Endodermal cell (in vitro differentiated cells): Measurements from ENCODE around the gene MTR. TPM values are rescaled to one million over a fixed set of nuclear protein-coding genes. Genes with fewer than 3 reads are reported as not detected.

Experiments
- DNase-seq: peaks from one replicate; pipeline ENCODE4 v3.0.0-alpha.2; 2017
- H3K27ac ChIP-seq: 2 replicates; pipeline ENCODE4 v1.5.1; 2013; ENCODE audit warnings: mild to moderate bottlenecking, low read depth, low read length, moderate library complexity
- H3K27me3 ChIP-seq: 2 replicates; pipeline ENCODE4 v1.6.1; 2013; ENCODE audit warnings: mild to moderate bottlenecking, low read length, moderate library complexity; ENCODE audit not compliant: insufficient read depth, control insufficient read depth, poor library complexity, severe bottlenecking
- H3K36me3 ChIP-seq: 2 replicates; pipeline ENCODE4 v1.7.0; 2013; ENCODE audit warnings: mild to moderate bottlenecking, low read length, moderate library complexity; ENCODE audit not compliant: control insufficient read depth, insufficient read depth
- H3K4me1 ChIP-seq: one replicate; pipeline ENCODE4 v1.7.0; 2013; ENCODE audit warnings: low read length; ENCODE audit not compliant: control insufficient read depth, insufficient read depth
- H3K4me3 ChIP-seq: 2 replicates; pipeline ENCODE4 v1.5.1; 2013; ENCODE audit warnings: mild to moderate bottlenecking, low read length, moderate library complexity
- H3K9ac ChIP-seq: 2 replicates; pipeline ENCODE4 v1.6.1; 2013; ENCODE audit warnings: mild to moderate bottlenecking, low read length, moderate library complexity; ENCODE audit not compliant: poor library complexity, severe bottlenecking; ENCODE audit errors: extremely low read depth
- H3K9me3 ChIP-seq: 2 replicates; pipeline ENCODE4 v1.6.1; 2013; ENCODE audit warnings: mild to moderate bottlenecking, low read length, moderate library complexity; ENCODE audit not compliant: control insufficient read depth
- H3K27ac Mint-ChIP-seq: 2 replicates; pipeline ENCODE4 v1.8.0; 2020; ENCODE audit warnings: mixed read lengths
- H3K27me3 Mint-ChIP-seq: 2 replicates; pipeline ENCODE4 v1.8.0; 2021; ENCODE audit warnings: mild to moderate bottlenecking, mixed read lengths; ENCODE audit not compliant: insufficient read depth
- H3K36me3 Mint-ChIP-seq: 2 replicates; pipeline ENCODE4 v1.8.0; 2020; ENCODE audit warnings: low read depth, mixed read lengths
- H3K4me1 Mint-ChIP-seq: 2 replicates; pipeline ENCODE4 v1.8.0; 2020; ENCODE audit warnings: mixed read lengths
- H3K4me3 Mint-ChIP-seq: 2 replicates; pipeline ENCODE4 v1.8.0; 2020; ENCODE audit warnings: mild to moderate bottlenecking, moderate library complexity, mixed read lengths
- H3K9me3 Mint-ChIP-seq: 2 replicates; pipeline ENCODE4 v1.8.0; 2020; ENCODE audit warnings: mild to moderate bottlenecking, mixed read lengths
- WGBS, 2 experiments: methylation state at CpG; one replicate each; pipeline versions ENCODE4 v1.1.5 to v1.1.7; 2013; ENCODE audit warnings: missing lambda C conversion rate in 2 of 2, mixed read lengths in 1 of 2; ENCODE audit not compliant: insufficient coverage in 1 of 2, insufficient read length in 1 of 2; 5-methylcytosine and 5-hydroxymethylcytosine counted together
- total RNA-seq, 2 donors: library from RNA; stranded (reverse); fragmentation: NEBNext Ultra II Directional in 1 of 2; extraction: Animal tissue kit (Norgen Biotek cat#: 25700) in 1 of 2; gene quantifications; 2 replicates in 1 of 2; 3 replicates in 1 of 2; pipeline ENCODE4 v1.2.1, GENCODE V29; 2021
- TF ChIP-seq, protein P1 (sequence below): fragments of 200-600 bp; sonication (generic); conservative IDR thresholded peaks from 2 replicates; pipeline ENCODE4 v1.5.0; 2021; ENCODE audit warnings: antibody characterized with exemption, mild to moderate bottlenecking

Gene MTR
- total RNA-seq, 2 donors from 2014 or later = 28.5 to 29.5 TPM

DNA sequence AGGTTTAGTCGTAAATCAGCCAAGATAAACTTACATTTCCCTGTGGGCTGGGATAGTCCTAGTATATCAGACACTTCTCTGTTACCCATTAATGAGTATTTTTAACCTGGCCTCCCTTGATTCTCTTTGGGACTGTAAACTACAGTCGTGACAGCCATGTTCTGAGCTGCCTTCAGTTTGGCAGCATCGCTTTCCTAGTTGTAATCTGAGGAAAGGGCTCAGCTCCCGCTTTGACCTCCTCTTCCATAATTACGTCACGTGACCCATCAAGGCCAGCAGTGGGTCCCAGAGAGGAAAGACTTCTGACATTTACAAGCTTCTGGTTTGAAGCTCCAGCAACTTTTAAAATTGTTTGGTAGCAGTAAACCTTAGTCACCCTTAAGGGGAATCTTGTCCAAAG lies 34.6 kb upstream of the MTR start:
- Mint-ChIP-seq H3K36me3 (no peaks in the 10 kb centered on the region), H3K4me1 (peaks cover 1% of the 10 kb centered on the region), H3K4me3 (no peak overlapping the region), H3K27ac (no peak overlapping the region), H3K9me3 (no peaks in the 10 kb centered on the region), H3K27me3 (no peaks in the 10 kb centered on the region)
- TF ChIP-seq, protein P1, sequence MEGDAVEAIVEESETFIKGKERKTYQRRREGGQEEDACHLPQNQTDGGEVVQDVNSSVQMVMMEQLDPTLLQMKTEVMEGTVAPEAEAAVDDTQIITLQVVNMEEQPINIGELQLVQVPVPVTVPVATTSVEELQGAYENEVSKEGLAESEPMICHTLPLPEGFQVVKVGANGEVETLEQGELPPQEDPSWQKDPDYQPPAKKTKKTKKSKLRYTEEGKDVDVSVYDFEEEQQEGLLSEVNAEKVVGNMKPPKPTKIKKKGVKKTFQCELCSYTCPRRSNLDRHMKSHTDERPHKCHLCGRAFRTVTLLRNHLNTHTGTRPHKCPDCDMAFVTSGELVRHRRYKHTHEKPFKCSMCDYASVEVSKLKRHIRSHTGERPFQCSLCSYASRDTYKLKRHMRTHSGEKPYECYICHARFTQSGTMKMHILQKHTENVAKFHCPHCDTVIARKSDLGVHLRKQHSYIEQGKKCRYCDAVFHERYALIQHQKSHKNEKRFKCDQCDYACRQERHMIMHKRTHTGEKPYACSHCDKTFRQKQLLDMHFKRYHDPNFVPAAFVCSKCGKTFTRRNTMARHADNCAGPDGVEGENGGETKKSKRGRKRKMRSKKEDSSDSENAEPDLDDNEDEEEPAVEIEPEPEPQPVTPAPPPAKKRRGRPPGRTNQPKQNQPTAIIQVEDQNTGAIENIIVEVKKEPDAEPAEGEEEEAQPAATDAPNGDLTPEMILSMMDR = no peak
- Histone ChIP-seq H3K4me1 (no peaks in the 10 kb centered on the region), H3K9ac (no peak overlapping the region), H3K27ac (no peak overlapping the region), H3K36me3 (no peaks in the 10 kb centered on the region), H3K27me3 (no peaks in the 10 kb centered on the region), H3K4me3 (no peak overlapping the region), H3K9me3 (no peaks in the 10 kb centered on the region)
- 89 to 95% methylated on average over 6 of the region's 6 CpGs for WGBS, 2 experiments
- DNase-seq = no peak

DNA sequence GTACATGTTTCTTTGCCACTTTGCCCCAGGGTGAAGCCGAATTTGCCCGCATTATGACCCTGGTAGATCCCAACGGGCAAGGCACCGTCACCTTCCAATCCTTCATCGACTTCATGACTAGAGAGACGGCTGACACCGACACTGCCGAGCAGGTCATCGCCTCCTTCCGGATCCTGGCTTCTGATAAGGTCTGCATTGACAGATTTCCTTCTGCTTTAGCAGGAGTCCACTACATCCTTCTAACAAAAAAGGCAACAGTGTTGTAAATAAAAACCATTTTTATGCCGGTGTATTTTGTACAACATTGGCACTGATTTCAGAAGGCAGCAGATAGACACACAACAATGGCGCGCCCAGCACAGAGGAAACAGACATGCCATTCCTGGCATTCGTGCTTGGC lies 34.1 kb upstream of the MTR start:
- TF ChIP-seq, protein P1 = no peak
- Mint-ChIP-seq H3K36me3 (no peaks in the 10 kb centered on the region), H3K4me3 (no peak overlapping the region), H3K27me3 (no peaks in the 10 kb centered on the region), H3K9me3 (no peaks in the 10 kb centered on the region), H3K4me1 (peaks cover 1% of the 10 kb centered on the region), H3K27ac (no peak overlapping the region)
- Histone ChIP-seq H3K36me3 (no peaks in the 10 kb centered on the region), H3K4me3 (no peak overlapping the region), H3K4me1 (no peaks in the 10 kb centered on the region), H3K9ac (no peak overlapping the region), H3K9me3 (no peaks in the 10 kb centered on the region), H3K27me3 (no peaks in the 10 kb centered on the region), H3K27ac (no peak overlapping the region)
- WGBS, 2 experiments = 94% methylated on average over 14 of the region's 14 CpGs
- no peak for DNase-seq

DNA sequence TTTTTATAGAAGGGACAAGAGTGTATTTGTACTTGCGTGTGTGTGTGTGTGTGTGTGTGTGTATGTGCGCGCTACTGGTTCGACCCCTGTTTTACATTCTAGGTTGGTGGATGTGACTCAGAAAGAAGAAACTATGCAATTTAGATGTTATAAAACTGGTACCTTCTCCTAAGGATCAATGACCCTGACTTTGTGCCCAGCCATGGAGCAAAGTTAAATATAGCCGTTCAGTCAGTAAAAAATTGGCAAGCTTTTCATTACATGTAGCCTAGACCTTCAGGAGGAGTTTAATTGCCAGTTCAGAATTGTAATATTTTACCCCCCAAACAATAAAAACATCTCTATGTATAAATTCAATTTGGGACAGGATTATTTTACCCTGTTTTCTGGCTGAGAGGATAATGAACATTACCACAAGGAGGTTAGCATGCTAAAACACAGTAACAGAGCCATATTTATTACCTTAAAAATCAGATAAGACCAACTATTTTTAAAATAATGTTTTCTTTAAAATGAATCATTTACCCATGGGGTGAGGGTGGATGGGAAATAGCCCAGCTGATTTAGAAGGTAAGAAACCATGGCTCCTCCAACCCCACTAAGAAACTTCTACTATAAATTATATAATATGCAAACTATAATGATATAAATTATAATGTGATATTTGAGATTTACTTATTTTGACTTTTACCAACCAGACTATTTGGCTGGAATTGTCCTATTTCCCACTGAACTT lies 33.5 kb upstream of the MTR start:
- TF ChIP-seq, protein P1 = no peak

More for the DNA sequence above, 33.5 kb upstream of the MTR start:
- Mint-ChIP-seq H3K27me3 (no peaks in the 10 kb centered on the region), H3K4me1 (peaks cover 1% of the 10 kb centered on the region), H3K27ac (no peak overlapping the region), H3K36me3 (no peaks in the 10 kb centered on the region), H3K4me3 (no peak overlapping the region), H3K9me3 (no peaks in the 10 kb centered on the region)
- no peaks in the 10 kb centered on the region for H3K36me3 ChIP-seq
- H3K9me3 ChIP-seq = no peaks in the 10 kb centered on the region
- H3K27ac ChIP-seq = no peak overlapping the region
- DNase-seq = no peak
- H3K4me1 ChIP-seq = no peaks in the 10 kb centered on the region
- WGBS, 2 experiments = 70 to 83% methylated on average over 3 to 5 of the region's 5 CpGs
- no peak overlapping the region for H3K4me3 ChIP-seq
- H3K27me3 ChIP-seq = no peaks in the 10 kb centered on the region
- H3K9ac ChIP-seq = no peak overlapping the region
